HS-5 (cell line): ENCODE results near the gene FRG2.
"Not testable (repeated sequence)": the region's sequence is repeated elsewhere in the genome, so short reads cannot be mapped to it uniquely, and the experiment has no call there.

Experiments used
- DNase-seq: peaks from one replicate; pipeline ENCODE4 v3.0.0-alpha.2; 2012; ENCODE audit warnings: low read depth

The FRG2 gene

GRCh38 chr4:190016369-190017289 lies 10.4 kb downstream of the FRG2 start:
- DNase-seq = no peak

DNA sequence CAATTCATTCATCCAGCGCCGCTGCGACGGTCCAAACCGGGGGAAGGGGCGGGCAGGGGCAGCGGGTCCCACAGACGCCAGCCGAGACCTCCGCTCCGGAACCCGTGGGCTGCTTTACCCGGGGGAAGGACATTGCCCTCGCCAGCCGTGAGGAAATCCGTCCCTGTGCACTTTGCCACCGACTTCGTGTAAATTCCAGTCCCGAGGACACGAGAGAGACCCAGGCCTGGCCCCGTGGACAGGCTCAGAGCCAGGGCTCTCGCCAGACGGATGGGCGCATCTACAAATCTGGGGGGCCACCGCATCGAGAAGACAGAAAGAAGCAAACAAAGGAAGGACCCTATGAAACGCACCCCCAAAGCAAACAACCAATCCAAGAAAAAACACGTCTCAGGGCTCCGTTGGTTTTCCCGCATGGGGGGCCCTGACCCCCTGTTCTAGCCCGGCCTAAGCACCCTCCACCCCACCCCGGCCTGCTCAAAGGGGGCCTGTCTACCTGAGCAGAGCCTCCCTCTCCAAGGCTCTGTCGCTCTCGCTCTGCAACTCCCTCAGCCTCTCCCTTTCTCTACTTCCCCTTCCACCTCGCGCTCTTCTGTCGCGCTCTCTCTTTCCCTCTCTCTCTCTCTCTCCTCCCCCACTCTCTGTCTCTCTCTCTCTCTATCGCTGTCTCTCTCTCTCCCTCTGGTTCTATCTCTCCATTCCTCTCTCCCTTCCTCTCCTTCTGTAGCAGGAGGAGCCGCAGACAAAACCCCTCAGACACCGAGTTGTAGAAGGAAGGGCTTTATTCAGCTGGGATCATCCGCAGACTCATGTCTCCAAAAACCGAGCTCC lies 11.3 kb downstream of the FRG2 start:
- no peak for DNase-seq

- DNase-seq = peak; percentile 18
These were observed 12.1 kb downstream of the FRG2 start for GRCh38 chr4:190014771-190015537.

GRCh38 chr4:189989941-189990340 lies 37.1 kb downstream of the FRG2 start:
- not testable (repeated sequence) for DNase-seq

GRCh38 chr4:189988877-189989431 lies 38.1 kb downstream of the FRG2 start:
- no peak for DNase-seq

- DNase-seq = not testable (repeated sequence)
These were observed 41.3 kb downstream of the FRG2 start for GRCh38 chr4:189985651-189986243.

DNA sequence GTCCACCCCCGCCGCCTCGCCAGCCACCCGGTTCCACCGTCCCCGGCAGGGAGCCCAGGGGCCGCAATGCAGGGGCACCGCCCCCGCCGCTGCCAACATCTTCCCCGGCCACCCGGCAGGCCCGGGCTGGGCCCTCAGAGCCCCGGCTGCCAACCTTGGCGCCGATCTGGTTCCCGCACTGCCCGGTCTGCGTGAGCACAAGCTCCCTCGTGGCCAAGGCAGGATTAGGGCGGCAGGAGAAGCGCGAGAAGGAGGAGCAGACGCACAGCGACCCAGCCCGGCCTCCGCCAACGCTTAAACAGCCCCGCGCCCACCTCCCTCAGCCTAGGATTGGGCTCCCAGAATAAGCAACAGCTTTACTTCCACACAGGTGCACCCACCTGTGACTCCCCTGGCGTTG lies 42.4 kb downstream of the FRG2 start:
- not testable (repeated sequence) for DNase-seq

DNA sequence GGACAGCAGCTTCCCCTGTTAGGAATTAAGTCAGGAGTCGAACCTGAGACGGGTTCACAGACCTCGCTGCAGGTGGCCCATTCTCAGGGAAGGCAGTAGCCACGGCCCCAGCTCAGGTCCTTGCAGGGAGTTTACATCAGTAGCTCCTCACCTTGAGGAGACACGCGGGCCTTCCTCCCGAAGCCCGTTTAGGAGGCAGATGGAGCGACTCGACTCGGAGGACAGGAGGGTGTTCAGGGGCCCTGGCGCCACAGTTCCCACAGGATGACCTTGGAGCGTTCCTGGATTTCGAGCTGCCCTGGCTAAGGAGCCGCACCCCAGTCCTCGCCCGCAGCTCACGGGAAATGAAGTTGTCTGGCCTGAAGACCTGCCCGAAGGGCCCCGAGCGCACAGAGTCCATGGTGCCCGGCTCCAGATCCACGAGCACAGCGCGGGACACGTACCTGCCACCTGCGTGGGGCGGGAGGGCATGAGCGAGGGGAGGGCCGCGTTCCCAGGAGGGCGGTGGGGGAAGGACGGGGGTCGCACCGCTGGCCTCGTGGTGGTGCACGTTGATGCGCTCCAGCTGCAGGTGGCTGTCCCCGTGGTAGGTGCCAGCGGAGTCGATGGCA lies 43.0 kb downstream of the FRG2 start:
- not testable (repeated sequence) for DNase-seq

GRCh38 chr4:189981970-189982369 lies 45.1 kb downstream of the FRG2 start:
- no peak for DNase-seq

DNA sequence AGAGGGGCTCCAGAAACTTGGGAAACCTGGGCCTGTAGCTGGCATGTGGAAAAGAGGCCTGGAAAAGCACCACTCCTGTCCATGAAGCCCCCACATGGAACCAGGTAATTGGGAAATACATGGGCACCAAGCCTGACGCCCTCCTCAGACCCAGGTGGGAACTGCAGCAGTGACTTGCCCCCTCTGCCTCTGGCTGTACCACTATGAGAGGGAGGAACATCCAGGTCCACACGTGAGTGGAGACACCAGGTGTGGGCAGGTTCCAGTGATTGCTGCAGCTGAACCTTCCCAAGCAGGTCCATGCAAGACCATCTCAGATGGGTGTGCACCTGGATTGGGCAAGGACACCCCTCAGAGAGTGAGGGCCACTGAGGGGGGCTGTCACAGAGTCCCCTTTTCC lies 46.8 kb downstream of the FRG2 start:
- not testable (repeated sequence) for DNase-seq

GRCh38 chr4:189979196-189980047 lies 47.6 kb downstream of the FRG2 start:
- no peak for DNase-seq
